Skin of body (tissue), 2 donors: ENCODE results near the gene RORB. TPM values are rescaled to one million over a fixed set of nuclear protein-coding genes. Genes with fewer than 3 reads are reported as not detected.
"Not testable (repeated sequence)": the region's sequence is repeated elsewhere in the genome, so short reads cannot be mapped to it uniquely, and the experiment has no call there.

ENCODE experiments used
- DNase-seq: peaks from one replicate; lab custom pipeline; 2025; lab: John Stamatoyannopoulos, UW
- total RNA-seq: library from RNA; depleted of rRNA; stranded (reverse); fragments of >200 nt; gene quantifications from one replicate; pipeline ENCODE4 v1.2.3, GENCODE V29; 2014

The RORB gene
- total RNA-seq, 1 donor from 2014 or later = 0.39 TPM

DNA sequence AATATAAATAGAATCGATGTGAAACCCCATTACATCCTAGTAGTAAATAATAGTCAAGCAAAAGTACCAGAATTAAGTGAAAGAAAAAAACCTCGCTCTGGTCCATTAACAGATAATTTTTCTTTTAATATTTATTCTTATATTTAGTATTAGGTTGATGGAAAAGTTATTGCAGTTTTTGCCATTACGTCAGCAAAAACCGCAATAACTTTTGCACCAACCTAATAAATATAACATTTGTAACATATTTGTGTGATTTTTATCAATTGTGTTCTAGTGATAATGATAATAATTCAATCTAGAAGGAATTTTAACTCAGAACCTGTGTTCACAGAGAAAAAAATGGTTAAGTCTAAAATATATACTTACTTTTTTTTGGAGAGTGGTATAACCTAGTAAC, 16.1 kb downstream of the RORB start:
- no peak for DNase-seq

DNA sequence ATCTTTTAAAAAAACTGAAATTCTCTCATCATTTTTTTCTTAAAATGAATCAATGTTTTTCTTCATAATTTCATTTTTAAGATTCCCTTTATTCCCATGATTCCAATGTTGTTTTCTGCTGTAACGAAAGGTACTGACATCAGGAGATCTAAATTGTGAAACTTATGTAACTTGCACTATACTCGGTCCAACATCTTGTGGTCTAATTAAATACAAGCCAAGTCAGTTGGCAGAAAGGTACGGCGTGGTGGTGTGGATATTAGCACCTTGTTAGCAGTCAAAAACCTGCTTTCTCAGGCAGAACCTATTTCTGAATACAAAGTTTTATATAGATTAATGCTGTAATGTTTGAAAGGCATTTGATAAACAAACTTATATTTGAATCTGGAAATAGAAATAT, 20.1 kb downstream of the RORB start:
- no peak for DNase-seq

DNA sequence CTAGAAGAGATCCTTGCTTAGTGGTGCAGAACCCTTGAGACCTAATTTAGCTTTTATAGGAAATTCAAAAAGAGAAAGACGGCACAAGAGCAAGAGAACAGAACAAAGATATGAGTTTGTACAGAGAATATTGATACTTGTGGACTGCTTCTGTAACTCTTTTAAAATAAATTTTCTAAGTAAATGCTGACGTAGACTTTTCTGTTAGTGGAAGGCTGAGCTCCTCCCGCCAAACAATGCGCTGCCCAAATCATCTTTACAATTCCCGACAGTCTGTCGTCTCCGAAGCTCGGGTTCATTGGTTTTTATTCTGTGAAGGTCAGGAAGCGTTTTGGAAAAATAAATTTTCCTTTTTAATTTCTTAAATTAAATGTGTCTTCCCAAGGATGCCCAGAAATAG, 22.3 kb downstream of the RORB start:
- DNase-seq = no peak

DNA sequence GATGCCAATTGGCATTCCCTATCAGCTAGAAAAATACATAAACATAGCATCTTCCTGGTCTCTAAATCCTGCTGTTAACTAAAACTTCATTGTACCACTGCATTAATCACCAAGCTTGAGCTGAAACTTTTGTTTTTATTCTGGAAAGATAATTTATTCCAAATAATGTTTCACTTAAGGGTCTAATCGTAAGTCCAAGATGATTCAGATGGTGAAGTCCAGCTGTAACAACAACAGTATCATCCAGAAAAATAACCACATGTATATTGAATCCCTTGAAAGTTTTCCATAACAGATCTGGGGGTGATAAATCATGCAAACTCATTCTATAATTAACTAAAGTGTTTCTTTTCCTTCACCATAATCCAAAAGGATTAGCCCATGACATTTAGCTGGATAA, 23.9 kb downstream of the RORB start:
- DNase-seq = no peak

DNA sequence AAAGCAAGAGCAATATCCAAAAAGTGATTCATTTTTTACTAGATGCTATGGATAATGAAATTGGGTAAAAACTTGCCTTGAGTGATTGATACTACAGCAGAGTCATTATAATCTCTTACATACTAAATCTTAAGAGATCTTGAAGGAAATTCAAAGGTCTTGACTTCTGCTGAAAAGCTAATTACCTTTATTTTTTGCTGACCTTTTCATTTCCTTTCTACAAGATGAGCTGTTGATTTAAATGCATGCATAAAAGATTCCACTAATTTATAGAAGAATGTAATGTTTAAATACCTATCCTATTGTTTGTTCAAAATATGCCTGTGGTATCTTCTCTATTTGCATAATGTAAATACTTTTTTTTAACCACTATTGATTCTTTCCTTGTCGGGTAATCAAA, 27.2 kb downstream of the RORB start:
- no peak for DNase-seq

DNA sequence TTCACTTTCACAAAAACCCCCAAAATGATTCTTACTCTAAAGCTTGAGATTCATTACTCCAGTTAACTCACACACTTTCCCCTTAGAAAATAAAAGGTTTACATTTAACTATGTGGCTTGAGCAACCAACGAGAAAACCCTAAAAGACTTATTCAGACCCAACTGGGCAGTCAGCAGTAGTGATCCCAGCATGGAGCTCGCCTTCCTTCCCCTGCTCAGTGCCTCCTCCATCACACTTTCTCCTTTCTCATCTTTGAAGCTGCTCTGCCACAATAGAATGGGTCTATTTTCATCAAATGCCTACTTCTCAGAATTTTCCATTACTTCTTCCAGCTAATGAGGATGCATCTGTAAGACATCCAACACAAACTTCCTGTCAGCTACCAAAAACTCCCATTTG, 29.1 kb downstream of the RORB start:
- DNase-seq = no peak

DNA sequence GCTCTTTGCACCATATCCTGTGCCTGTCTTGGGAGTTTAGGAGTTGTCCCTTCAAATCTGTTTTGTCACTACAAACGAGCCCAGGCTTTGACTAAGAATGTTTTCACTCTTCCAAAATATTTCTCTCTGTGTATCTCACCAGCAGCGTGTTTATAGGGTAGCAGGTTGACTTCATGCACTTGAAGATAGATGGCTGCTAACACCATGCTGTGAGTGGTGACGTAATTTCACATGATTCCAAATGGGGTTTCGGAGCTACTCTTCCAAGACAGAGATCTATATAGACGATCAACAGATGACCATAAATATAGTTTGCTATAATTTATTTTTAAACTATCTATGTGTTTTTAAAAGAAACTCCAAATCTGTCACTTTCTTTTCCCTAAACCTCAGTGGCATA, 30.6 kb downstream of the RORB start:
- DNase-seq = no peak

DNA sequence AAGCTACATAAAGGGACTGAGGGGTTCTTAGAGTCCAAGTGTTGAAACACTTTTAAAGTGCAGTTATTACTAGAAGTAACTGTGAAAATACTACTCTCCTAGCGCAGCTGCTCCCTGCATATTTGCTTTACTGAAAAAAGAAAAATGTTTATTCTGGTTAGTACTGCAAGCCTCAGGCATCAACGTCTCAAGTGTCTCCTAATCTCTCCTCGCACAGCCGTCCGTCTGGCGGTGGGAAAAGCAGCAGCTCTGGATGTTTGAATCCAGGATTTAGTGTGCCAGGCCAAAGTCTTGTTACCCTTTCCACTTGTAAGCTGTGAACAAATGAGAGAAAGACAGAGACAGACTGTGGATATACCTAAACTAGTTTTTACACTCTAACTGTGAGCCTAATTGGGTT, 31.1 kb downstream of the RORB start:
- no peak for DNase-seq

DNA sequence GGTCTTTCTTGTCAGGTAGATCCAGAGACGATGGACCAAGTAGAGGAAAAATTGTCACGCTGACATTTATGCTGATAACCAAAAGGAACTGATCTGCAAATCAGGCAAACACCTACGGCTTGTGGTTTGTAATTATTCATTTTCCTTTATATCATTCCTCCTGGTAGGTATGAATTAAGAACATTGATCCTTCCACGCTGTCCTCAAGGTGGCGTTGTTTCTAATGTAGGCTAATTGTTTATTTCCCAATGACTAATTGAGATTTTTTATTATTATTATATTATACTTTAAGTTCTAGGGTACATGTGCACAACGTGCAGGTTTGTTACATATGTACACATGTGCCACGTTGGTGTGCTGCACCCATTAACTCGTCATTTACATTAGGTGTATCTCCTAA, 33.3 kb downstream of the RORB start:
- DNase-seq = not testable (repeated sequence)

DNA sequence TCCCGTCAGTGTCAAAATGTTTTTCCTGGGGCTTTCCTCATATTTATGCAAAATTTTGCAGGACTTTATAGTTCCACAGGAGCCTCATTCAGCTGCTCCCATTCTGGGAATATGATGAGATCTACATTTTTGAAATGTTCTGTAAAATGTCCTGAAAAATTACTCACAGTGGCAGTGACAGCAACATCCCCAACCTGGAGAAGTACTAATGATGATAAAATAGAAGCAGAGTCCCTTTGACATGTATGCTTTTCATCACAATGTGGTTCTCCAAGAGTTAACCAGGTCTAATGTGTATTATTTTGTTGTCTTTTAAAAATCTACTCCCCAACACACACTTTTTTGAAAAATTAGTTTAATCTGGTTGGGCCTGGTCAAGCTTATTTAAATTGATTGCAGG, 36.1 kb downstream of the RORB start:
- DNase-seq = no peak

DNA sequence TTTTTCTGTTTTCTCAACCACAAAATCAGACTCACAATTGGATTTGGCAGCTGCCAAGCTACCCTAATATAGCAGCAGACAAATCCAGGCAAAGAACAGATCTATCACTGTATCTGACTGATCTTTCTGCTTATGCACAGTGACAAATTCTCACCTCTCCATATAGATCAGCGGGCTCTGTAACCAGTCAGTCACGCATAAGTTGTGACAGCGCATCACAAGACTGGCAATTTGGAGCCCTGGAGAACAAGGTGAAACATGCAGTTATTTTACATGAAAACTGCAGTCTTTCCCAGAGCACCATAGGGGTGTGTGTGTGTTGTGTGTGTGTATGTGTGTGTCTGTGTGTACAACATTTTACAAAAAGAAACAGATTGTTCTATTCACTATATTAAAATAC, 37.7 kb downstream of the RORB start:
- DNase-seq = no peak

DNA sequence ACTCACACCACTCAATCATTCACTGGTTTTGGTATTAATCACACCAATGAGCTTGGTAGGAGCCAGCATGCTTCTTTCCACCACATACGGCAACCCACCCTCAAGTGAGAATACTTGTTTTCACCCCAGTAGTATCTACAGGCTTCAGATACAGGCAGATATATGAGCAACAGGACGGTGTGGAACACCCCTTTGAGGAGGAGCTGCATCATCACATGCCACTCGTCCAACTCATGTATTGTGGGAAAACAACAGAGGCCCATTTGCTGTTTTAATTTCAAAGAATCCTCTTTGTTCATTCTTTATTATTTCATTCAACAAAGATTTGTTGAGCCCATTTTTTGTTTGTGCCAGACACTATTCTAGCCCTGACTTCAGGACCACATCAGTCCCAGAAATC, 46.0 kb downstream of the RORB start:
- DNase-seq = no peak

DNA sequence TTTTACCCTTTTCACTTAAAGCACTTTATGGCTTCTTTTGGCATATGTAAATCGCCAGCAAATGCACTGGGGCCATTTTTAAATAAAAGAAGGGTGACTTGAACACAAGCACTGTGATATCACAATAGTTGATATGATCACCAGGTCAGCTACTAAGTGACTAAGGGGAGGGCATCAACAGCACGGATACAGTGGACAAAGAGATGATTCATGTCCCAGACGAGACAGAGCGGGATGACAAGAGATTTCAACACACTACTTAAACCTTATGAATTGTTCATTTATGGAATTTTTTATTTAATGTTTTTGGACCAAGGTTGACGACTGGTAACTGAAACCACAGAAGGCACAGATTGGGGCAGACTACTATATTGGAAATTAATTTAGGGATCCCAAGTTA, 54.1 kb downstream of the RORB start:
- DNase-seq = no peak

DNA sequence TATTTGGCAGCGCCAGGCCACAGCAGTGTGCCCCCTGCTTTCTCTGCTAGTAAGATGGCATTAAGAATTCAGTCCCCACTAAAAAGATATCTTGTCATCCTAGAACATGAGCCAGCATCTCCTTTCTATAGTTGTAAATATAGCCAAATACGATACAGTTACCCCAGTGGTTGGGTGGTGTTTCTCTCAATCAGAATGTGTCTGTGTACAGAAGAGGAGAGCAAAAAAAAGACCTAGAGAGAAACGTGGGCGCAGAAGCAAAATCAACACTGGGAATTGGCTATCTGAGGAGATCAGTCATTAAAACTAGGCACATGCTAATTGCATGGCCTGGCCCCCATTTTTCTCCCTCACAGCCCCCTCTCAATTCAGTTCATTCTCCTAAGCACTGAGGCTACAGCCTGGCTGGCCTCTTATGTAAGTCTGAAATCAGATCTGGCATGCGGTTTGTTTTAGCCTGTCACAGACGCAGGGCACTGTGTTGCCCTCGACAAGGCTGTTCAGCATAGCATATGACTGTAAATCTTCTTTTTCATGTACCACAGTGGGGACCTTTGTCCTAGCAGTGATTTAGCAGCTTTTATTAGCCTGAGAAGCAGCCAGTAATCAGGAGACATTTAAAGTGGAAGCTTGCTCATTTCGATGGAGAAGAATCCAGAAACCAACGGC, 57.8 kb downstream of the RORB start:
- no peak for DNase-seq

DNA sequence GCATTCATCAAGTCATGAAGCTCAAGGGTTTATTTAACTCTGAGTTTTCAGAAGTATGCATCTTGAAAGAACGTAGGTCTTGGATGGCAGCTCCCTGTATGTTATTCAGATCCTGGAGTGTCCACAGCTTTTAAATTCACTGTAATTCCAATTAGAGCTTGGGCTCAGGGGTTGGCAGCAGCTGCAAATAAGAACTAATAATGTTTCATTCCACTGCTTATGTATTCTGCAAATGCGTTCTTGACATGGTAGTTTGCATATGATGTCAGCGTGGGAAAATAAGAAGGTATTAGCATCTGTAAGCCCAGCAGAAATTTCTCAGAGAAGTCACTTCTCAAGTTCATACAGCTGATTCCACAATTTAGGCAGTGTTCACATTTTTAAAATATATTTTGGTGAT, 58.4 kb downstream of the RORB start:
- DNase-seq = no peak

DNA sequence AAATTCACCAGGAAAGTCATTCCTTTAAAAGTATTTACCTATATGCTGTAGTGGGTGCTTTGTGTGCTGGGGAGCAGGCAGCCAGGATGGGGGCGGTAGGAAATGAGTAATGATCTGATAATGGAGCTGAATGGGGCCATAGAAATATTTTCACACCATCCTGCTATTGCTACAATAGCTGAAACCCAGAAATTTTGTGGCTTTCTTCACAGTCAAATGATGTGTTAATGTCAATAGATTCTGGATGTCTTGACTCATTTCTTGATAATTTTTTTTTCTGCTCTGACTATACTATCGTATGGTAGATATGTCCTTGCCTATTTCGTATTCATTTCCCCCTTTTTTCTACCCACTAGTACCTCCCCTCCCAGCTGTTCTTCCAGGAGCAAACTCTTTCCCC, 59.5 kb downstream of the RORB start:
- no peak for DNase-seq

DNA sequence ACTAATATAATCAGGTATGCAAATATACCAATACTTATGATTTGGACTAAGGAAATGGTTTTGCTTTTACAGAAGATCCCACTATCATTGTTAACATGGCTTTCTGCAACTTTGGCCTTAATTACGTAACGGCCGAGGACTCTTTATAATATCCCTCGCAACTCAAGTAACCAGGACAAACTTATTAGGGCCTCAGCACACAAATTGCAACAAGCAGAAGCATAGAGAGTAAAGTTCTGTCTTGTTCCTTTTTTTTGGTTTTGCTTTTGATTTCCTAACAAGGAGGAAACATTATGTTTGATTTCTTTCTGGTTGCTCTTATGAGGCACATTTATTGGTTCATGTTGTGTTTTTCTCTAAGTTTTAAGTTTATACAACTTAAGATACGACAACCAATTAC, 60.4 kb downstream of the RORB start:
- DNase-seq = no peak

DNA sequence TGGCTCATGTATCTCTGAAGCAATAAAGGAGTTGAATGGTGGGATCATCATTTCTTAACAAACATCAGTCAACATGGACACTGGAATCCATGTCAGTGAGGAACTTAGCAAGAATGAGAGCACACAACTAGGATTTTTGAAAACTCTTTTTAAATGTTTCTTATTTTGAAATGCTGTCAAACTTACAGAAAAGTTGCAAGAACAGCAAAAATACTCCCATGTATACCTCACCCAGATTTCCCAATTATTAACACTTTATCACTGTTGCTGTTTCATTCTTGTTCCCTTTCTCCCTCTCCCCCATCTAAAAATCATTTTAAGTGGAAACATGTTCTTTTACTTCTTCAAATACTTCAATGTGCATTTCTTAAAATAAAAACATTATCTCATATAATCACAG, 65.5 kb downstream of the RORB start:
- DNase-seq = no peak

DNA sequence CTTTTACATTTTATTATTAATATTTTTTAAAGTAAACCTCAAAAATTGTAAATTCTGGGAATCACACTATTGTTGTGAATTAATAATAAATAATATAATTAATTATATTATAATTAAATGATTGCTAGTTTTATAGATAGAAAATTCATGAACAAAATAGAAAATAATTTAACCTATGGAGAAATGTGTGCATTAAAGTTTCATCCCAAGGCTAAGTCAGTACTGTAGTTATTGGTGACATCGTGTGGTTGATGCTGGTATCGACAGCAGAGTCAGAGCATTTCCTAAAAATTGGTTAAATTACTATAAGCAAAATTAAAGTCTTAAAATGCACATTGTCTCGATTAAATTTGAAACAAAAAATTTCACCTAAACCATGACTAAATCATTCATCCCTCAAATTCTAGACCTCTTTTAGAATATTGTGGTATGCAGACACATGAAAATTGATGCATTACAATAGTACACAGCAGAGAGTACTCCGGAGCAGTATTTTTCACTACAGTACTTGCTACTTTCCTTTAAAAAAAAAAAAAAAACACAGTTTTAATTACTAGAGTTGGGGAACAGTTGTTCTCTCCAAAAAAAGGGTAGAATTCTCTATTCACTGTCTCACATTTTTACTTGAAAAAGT, 73.9 kb downstream of the RORB start:
- DNase-seq = peak; percentile 1

DNA sequence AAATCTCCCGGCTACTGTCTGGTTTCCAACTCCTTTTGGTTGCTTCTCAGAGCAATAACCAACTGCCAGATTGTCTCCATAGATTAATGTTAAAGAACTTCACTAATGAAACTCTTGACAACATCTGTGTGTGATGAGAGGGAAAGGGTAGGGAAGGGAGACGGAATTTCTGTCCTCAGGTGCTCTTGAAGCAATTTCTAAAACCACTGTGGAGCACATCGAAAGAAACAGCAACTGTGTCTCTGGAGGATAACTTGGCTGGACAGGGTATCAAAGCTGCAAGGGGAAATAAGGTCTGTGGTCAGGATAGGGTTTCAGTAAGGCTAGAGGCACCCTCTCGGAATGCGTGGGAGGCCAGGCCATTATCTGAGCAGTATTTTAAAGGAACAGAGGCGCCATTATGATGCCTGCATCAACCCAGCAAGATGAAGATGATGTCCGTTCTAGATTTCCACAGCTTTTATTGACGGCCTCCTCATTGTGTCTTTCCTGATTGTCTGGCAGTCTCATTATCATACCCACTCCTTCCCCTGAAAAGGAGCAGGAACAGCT, 76.6 kb downstream of the RORB start:
- no peak for DNase-seq

DNA sequence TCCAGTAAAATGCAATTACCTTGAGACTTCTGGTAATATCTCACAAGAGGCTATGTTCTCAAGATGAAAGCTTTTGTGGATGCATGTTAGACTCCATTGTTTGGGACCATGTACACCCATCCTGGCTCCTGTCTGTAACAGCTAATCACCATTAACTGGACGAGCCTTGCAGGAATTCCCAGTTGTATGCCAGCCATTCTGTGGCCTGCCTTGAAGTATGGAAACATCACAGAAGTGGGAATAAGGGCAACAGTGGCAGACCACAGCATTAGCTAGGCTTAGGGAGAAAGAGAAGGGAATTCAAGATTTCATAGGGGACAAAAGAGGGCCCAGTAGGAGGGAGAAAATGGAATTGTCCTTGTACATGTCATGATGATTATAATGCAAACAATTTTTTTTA, 79.0 kb downstream of the RORB start:
- DNase-seq = no peak

DNA sequence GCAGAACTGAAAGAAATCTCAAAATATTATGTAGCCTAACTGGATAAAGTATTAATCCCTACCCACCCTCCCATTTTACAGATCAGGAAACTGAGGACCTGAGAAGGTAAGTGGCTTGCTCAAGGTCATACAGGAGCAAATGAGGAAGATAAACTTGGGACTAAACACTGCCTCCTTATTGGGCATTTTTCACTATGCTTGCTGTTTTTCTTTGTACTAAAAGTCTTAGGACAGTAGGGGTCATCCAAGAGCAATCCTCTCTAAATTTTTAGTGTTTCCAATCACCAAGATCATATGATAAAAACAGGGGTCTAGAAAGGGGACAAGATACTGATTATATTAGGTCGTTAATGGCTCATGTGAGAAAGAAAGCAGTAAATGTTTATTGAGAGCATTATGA, 80.8 kb downstream of the RORB start:
- no peak for DNase-seq

DNA sequence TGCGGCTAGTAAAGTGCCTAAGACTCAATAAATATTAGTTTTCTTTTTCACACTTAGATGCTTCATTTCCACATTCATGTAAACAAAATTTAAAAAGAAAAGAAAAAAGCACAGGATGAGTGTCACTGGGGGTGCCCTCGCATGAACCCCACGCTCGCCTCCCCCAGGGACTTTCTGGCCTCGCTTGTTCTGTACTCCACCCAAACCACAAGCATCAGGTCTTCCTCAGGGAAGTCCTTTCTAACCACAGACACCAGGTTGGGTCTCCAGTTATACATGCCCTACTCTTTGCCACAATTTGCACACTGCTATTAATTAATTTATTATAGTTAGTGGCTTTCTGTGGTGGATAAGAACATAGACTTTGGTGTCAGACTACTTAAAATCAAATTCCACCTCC, 92.4 kb downstream of the RORB start:
- DNase-seq = no peak
